Iris pigment epithelial cell (primary cell): ENCODE data around the gene BCKDK.
A peak's percentile ranks its signal among the peaks of the same experiment; 100 is the strongest.
"Not testable (repeated sequence)": the region's sequence is repeated elsewhere in the genome, so short reads cannot be mapped to it uniquely, and the experiment has no call there.

Experiments used
- DNase-seq: peaks from one replicate; pipeline ENCODE4 v3.0.0-alpha.2; 2011; ENCODE audit warnings: low read depth

Gene BCKDK

DNA sequence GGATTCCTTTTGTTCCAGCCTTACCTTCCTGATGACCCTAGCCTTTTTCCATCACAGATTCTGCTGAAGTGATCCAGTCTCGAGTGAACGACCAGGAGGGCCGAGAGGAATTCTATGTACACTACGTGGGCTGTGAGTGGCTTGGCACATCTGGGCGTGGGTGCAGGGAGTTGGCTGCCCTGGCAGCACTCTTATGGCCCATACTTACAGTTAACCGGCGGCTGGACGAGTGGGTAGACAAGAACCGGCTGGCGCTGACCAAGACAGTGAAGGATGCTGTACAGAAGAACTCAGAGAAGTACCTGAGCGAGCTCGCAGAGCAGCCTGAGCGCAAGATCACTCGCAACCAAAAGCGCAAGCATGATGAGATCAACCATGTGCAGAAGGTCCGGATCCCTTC is 11.9 kb downstream of the BCKDK start:
- no peak for DNase-seq

DNA sequence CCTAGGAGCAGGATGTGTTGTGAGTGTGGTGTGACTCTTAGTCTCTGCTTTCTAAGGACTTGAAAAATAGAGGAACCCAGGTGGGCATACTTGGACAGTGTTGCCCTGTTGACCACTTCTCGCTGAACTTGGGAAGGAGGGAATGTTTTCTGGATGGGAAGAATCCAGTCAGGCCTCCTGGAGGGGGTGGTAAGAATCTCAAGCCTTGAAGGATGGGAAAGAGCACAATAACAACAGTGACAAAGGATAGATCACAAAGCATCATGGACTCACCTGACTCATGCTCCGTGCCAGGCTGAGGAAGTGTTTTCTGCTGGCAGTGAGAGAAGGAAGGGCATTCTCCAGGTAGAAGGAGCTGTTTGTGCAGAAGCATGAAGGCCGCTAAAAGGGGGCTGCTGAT is 17.7 kb downstream of the BCKDK start:
- DNase-seq: no peak

GRCh38 chr16:31127182-31127581 is 19.0 kb downstream of the BCKDK start:
- DNase-seq: no peak

- DNase-seq: no peak
Measured at GRCh38 chr16:31128711-31129567, 20.8 kb downstream of the BCKDK start.

DNA sequence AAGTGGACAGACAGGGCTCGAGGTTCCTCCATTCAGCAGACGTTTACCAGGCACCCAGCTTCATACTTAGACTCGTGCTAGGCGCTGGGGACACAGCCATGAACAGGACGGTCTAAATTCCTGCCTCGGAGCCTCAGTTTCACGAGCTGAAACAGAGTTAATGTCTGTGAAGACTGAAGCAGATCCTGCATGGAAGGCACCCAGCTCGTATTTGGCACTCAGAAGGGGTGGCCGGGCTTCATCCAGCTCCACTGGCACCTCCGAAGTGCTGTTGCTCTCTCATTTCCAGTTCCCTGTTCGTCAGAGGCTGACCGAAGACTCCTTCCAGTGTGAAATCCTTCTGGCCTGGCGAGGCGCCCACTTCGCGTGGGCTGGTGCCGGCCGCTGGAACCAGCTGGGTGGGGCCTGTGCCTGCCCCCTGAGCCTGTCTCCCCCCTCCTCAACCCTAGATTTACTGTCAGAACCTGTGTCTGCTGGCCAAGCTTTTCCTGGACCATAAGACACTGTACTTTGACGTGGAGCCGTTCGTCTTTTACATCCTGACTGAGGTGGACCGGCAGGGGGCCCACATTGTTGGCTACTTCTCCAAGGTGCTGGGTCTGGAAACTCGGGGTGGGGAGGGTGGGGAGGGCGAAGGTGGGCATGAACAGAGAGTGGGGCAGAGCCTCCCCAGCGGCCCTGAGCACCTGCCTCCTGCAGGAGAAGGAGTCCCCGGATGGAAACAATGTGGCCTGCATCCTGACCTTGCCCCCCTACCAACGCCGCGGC is 21.6 kb downstream of the BCKDK start:
- no peak for DNase-seq

DNA sequence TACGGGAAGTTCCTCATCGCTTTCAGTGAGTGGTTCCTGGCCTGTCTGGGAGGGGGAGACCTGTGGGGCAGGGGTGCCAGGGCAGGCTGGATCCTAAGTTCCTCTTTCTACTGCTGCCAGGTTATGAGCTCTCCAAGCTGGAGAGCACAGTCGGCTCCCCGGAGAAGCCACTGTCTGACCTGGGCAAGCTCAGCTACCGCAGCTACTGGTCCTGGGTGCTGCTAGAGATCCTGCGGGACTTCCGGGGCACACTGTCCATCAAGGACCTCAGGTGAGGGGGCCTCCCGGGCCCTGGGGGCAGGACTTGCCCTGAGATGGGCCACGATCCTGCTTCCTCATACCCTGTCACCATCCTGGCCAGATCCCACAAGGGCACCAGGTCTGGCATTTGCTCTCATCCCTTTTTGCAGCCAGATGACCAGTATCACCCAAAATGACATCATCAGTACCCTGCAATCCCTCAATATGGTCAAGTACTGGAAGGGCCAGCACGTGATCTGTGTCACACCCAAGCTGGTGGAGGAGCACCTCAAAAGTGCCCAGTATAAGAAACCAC is 22.2 kb downstream of the BCKDK start:
- DNase-seq: no peak

DNA sequence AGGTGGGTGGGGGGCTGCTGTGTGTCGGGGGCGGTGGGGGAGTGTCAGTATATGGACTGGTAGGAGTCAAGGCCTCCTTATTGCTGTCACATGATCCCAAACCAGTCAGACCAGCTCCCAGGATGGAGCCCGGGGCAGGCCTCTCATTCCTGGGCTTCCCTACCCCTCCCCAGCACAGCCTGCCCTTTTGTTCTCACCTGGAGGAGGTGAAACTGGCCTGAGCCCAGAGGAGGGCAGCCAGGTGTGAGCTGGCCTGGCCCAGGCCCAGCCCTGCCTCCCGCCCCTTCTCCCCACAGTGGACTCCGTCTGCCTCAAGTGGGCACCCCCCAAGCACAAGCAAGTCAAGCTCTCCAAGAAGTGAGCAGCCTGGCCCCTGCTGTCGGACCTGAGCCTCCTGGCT is 22.7 kb downstream of the BCKDK start:
- no peak for DNase-seq

GRCh38 chr16:31131416-31131815 is 23.2 kb downstream of the BCKDK start:
- DNase-seq: no peak

GRCh38 chr16:31131841-31132271 is 23.7 kb downstream of the BCKDK start:
- no peak for DNase-seq

DNA sequence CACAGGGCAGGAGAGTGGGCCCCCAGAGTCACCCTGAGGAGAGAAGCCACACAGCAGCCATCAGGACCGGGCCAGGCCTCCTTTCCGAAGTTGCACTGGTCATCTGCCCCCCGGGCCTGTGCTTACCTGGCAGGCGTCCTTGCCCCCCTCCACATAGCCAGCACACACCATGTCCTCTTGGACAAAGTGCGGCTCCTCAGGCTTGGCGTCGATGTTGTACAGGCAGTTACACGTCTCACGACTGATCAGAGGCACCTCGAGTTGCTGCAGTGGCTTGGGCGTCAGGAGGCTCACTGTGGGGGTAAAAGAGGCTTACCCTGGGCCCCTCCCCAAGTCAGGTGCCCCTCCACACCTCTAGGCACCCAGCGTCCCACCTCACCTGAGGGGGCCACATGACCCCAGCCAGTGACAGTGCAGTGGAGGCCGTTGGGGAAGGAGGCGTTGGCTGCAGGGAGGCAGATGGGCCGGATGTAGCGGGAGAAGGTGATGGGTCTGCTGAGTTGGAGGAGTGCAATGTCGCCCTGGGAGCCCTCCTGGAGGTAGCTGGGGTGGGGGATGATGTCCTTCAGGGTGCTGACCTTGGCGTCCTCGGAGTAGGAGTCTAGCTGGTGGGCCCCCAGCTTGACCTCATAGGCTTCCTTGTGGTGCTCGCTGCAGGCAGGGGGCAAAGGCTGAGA is 24.3 kb downstream of the BCKDK start:
- no peak for DNase-seq

- no peak for DNase-seq
Measured at GRCh38 chr16:31133046-31133501, 24.9 kb downstream of the BCKDK start.

- DNase-seq: peak; percentile 42
Measured at GRCh38 chr16:31134091-31134571, 25.9 kb downstream of the BCKDK start.

GRCh38 chr16:31134625-31135534 is 26.7 kb downstream of the BCKDK start:
- no peak for DNase-seq

GRCh38 chr16:31135535-31136286 is 27.5 kb downstream of the BCKDK start, which contains the start of gene PRSS8:
PRSS8 (minus strand) TSS chr16:31135727; CDS start chr16:31135498, 229 bp downstream.
- no peak for DNase-seq

- no peak for DNase-seq
Measured at GRCh38 chr16:31136287-31136662, 28.1 kb downstream of the BCKDK start.

- not testable (repeated sequence) for DNase-seq
Measured at GRCh38 chr16:31136822-31137499, 28.8 kb downstream of the BCKDK start.

GRCh38 chr16:31138621-31139578 is 30.7 kb downstream of the BCKDK start:
- peak; percentile 61 for DNase-seq

DNA sequence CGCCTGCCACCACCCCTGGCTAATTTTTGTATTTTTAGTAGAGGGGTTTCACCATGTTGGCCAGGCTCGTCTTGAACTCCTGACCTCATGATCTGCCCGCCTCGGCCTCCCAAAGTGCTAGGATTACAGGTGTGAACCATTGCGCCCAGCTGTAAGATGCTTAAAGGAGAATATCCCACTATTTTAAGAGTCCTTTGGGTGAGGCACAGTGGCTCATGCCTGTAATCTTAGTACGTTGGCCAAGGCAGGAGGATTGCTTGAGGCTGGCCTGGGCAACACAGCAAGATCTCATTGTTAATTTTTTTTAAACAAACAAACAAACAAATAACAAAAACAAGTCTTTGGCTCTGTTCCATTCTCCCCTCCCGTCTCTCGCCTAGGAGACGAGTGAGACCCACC is 32.9 kb downstream of the BCKDK start:
- DNase-seq: not testable (repeated sequence)
